Thyroid gland (tissue), 4 donors: ENCODE measurements around the gene ADIPOR1. TPM values are rescaled to one million over a fixed set of nuclear protein-coding genes. Genes with fewer than 3 reads are reported as not detected.
"Not testable (repeated sequence)": the region's sequence is repeated elsewhere in the genome, so short reads cannot be mapped to it uniquely, and the experiment has no call there.

Experiments
- DNase-seq, 2 donors: peaks; one replicate each; pipeline ENCODE4 v3.0.0-alpha.2; 2019
- H3K27ac ChIP-seq, 3 donors: fragments of 200-600 bp; sonication (generic); 1 replicate in 2 of 3; 2 replicates in 1 of 3; pipeline ENCODE4 v1.5.1; 2016 to 2019; ENCODE audit warnings: mild to moderate bottlenecking in 1 of 3, moderate library complexity in 1 of 3
- H3K27me3 ChIP-seq: fragments of 200-600 bp; sonication (generic); one replicate; pipeline ENCODE4 v1.5.1; 2019
- H3K36me3 ChIP-seq, 2 donors: fragments of 200-600 bp; sonication (generic); one replicate each; pipeline ENCODE4 v1.5.1; 2016 to 2019
- H3K4me1 ChIP-seq, 2 donors: fragments of 200-600 bp; sonication (generic); one replicate each; pipeline ENCODE4 v1.5.1; 2017 to 2019
- H3K4me3 ChIP-seq, 3 donors: fragments of 200-600 bp; sonication (generic); replicated peaks in 1 of 3; 1 replicate in 2 of 3; 2 replicates in 1 of 3; pipeline ENCODE4 v1.5.1; 2016; ENCODE audit warnings: mild to moderate bottlenecking in 1 of 3
- H3K9me3 ChIP-seq: fragments of 200-600 bp; sonication (generic); one replicate; pipeline ENCODE4 v1.5.1; 2017
- CTCF ChIP-seq, 6 experiments: fragments of 200-600 bp in 3 of 6; fragments of 450-650 bp in 3 of 6; sonication (generic) in 3 of 6; IDR thresholded peaks; one replicate each; pipeline ENCODE4 v1.5.1; 2016 to 2019; ENCODE audit warnings: antibody characterized with exemption in 6 of 6, mild to moderate bottlenecking in 2 of 6, inconsistent platforms in 1 of 6, moderate library complexity in 1 of 6
- POLR2A ChIP-seq, 2 donors: fragments of 450-650 bp; IDR thresholded peaks; one replicate each; pipeline ENCODE4 v1.6.1; 2017; ENCODE audit warnings: antibody characterized with exemption in 2 of 2, mild to moderate bottlenecking in 2 of 2, moderate library complexity in 1 of 2
- WGBS, 2 donors: methylation state at CpG; one replicate each; pipeline ENCODE4 v1.1.5; 2017; 5-methylcytosine and 5-hydroxymethylcytosine counted together
- intact Hi-C: fragments of 100-400 bp; cut with DNase I; formaldehyde crosslinking; loops from one replicate; pipeline ENCODE4 v1.15.1; 2023
- total RNA-seq, 4 donors: library from RNA; depleted of rRNA; stranded (reverse); fragments of >200 nt; gene quantifications; one replicate each; pipeline ENCODE4 v1.2.3, GENCODE V29; 2016

Gene ADIPOR1
- total RNA-seq, result 100 to 1,000 TPM in 1 of 4 donors, 10 to 100 TPM in 3; 76.3 to 108 (median 81.2) TPM

GRCh38 chr1:202957733-202958543 lies at the start of gene ADIPOR1:
Gene ADIPOR1 (minus strand): TSS chr1:202958312. CDS start chr1:202951070, 7,242 bp downstream.
- peak; percentile 93 for DNase-seq
- no peaks in the 10 kb centered on the region for H3K27me3 ChIP-seq
- no peaks in the 10 kb centered on the region for H3K36me3 ChIP-seq
- 0 to 1% methylated on average over 13 to 20 of the region's 86 CpGs for WGBS, 2 donors
- no peaks in the 10 kb centered on the region for H3K9me3 ChIP-seq
- peak within 1 kb of the TSS; percentile 63 to 90 (median 85) for H3K27ac ChIP-seq
- peak within 1 kb of the TSS; percentile 78 to 100 (median 86) for H3K4me3 ChIP-seq
- H3K4me1 ChIP-seq, result peaks cover 11 to 25% of the 10 kb centered on the region in 2 donors
- intact Hi-C loops, result loop anchor here (10.0 kb wide), 1 partner anchor 73 kb away; the partner anchor contains the start of gene RABIF
- peak; percentile 78 to 92 for TF ChIP-seq POLR2A (IDR thresholded peaks at IDR 0.05)
- peak in 3 of 6 experiments; percentile 15 to 19 (median 17) for TF ChIP-seq CTCF (IDR thresholded peaks at IDR 0.05)

- Histone ChIP-seq H3K4me3 (peak within 1 kb of the TSS; percentile 38 to 80 (median 78)), H3K9me3 (no peaks in the 10 kb centered on the region), H3K27ac (peak within 1 kb of the TSS; percentile 70 to 90 (median 83)), H3K27me3 (no peaks in the 10 kb centered on the region), H3K36me3 (peaks cover under 1 to 24% of the 10 kb centered on the region in 2 donors), H3K4me1 (peaks cover 6 to 9% of the 10 kb centered on the region in 2 donors)
- intact Hi-C loops, result loop anchor here (5.0 kb wide), 1 partner anchor 40 kb away; the partner anchor contains the start of gene CYB5R1
- peak; percentile 96 to 97 for DNase-seq
- peak; percentile 52 to 94 for TF ChIP-seq POLR2A (IDR thresholded peaks at IDR 0.05)
- no peak for TF ChIP-seq CTCF (IDR thresholded peaks at IDR 0.05)
- 0 to 1% methylated on average over 21 to 34 of the region's 78 CpGs for WGBS, 2 donors
Observed at GRCh38 chr1:203006948-203007871, 49.1 kb upstream of the ADIPOR1 start, which contains the start of gene TMEM183A. Gene TMEM183A (plus strand): TSS chr1:203007374. CDS start chr1:203007466, 92 bp downstream.

GRCh38 chr1:203005395-203006142 lies 47.5 kb upstream of the ADIPOR1 start:
- H3K27ac ChIP-seq, H3K27me3 ChIP-seq, H3K9me3 ChIP-seq, H3K4me1 ChIP-seq, DNase-seq, H3K4me3 ChIP-seq: not testable (repeated sequence)
- peaks cover 0 to 17% of the 10 kb centered on the region in 2 donors for H3K36me3 ChIP-seq
- intact Hi-C loops, result loop anchor here (5.0 kb wide), 1 partner anchor 38 kb away; the partner anchor contains the start of gene CYB5R1
- 73 to 79% methylated on average over 17 of the region's 17 CpGs for WGBS, 2 donors

- no peak for DNase-seq
- Histone ChIP-seq H3K4me1 (no peaks in the 10 kb centered on the region), H3K4me3 (no peak overlapping the region), H3K36me3 (no peaks in the 10 kb centered on the region), H3K9me3 (no peaks in the 10 kb centered on the region), H3K27me3 (no peaks in the 10 kb centered on the region), H3K27ac (no peak overlapping the region)
- TF ChIP-seq POLR2A (IDR thresholded peaks at IDR 0.05), result no peak
- TF ChIP-seq CTCF (IDR thresholded peaks at IDR 0.05), result no peak
- intact Hi-C loops, result loop anchor here (5.0 kb wide), 1 partner anchor 71 kb away; no protein-coding TSS in a partner anchor
- 79 to 93% methylated on average over 1 of the region's 1 CpG for WGBS, 2 donors
Observed at GRCh38 chr1:203002951-203003350, 44.8 kb upstream of the ADIPOR1 start.
